ENCODE results near the gene STKLD1. TPM values are rescaled to one million over a fixed set of nuclear protein-coding genes. Genes with fewer than 3 reads are reported as not detected.
"Not testable (repeated sequence)": the region's sequence is repeated elsewhere in the genome, so short reads cannot be mapped to it uniquely, and the experiment has no call there.

The STKLD1 gene
- total RNA-seq, 1 donor from 2014 or later, result not detected

- DNase-seq (ENCODE audit: low read depth), result no peak
- Histone ChIP-seq H3K27me3 (ENCODE audit: control insufficient read depth, insufficient read depth, low read length) (peaks cover 12% of the 10 kb centered on the region), H3K36me3 (ENCODE audit: control insufficient read depth, insufficient read depth, low read length) (no peaks in the 10 kb centered on the region), H3K4me3 (ENCODE audit: low read depth, low read length) (no peak overlapping the region)
- TF ChIP-seq, protein P1, sequence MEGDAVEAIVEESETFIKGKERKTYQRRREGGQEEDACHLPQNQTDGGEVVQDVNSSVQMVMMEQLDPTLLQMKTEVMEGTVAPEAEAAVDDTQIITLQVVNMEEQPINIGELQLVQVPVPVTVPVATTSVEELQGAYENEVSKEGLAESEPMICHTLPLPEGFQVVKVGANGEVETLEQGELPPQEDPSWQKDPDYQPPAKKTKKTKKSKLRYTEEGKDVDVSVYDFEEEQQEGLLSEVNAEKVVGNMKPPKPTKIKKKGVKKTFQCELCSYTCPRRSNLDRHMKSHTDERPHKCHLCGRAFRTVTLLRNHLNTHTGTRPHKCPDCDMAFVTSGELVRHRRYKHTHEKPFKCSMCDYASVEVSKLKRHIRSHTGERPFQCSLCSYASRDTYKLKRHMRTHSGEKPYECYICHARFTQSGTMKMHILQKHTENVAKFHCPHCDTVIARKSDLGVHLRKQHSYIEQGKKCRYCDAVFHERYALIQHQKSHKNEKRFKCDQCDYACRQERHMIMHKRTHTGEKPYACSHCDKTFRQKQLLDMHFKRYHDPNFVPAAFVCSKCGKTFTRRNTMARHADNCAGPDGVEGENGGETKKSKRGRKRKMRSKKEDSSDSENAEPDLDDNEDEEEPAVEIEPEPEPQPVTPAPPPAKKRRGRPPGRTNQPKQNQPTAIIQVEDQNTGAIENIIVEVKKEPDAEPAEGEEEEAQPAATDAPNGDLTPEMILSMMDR (IDR thresholded peaks at IDR 0.05; ENCODE audit: insufficient read depth, low read length, poor library complexity, severe bottlenecking), result no peak
Measured at GRCh38 chr9:133389025-133389557, 12.9 kb downstream of the STKLD1 start.

DNA sequence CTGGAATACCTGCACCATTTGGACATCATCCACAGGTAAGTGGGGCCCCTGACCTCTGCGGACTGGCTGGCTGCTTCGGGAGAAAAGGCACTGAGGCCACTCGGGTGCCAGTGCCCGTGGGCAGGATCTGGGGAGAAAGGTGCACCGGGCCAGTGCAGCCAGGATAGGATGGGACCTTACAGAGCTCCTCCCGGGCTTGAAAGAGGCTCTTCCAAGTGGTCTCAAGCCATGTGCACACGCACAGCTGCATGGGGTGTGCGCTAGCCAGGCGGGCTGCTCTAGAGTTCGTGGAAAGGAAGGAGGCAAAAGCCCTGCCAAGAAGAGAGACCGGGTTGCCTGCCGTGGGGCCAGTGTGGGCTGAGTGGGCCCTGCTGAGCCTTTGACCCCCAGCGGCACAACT, 13.4 kb downstream of the STKLD1 start:
- no peak overlapping the region for H3K4me3 ChIP-seq (ENCODE audit: low read depth, low read length)
- no peak for DNase-seq (ENCODE audit: low read depth)
- H3K36me3 ChIP-seq (ENCODE audit: control insufficient read depth, insufficient read depth, low read length), result no peaks in the 10 kb centered on the region
- TF ChIP-seq, protein P1 (IDR thresholded peaks at IDR 0.05; ENCODE audit: insufficient read depth, low read length, poor library complexity, severe bottlenecking), result no peak
- peaks cover 17% of the 10 kb centered on the region for H3K27me3 ChIP-seq (ENCODE audit: control insufficient read depth, insufficient read depth, low read length)

- no peak overlapping the region for H3K4me3 ChIP-seq (ENCODE audit: low read depth, low read length)
- no peak for DNase-seq (ENCODE audit: low read depth)
- no peaks in the 10 kb centered on the region for H3K36me3 ChIP-seq (ENCODE audit: control insufficient read depth, insufficient read depth, low read length)
- H3K27me3 ChIP-seq (ENCODE audit: control insufficient read depth, insufficient read depth, low read length), result peaks cover 28% of the 10 kb centered on the region
- TF ChIP-seq, protein P1 (IDR thresholded peaks at IDR 0.05; ENCODE audit: insufficient read depth, low read length, poor library complexity, severe bottlenecking), result no peak
Measured at GRCh38 chr9:133390713-133391112, 14.5 kb downstream of the STKLD1 start.

GRCh38 chr9:133391449-133391848, 15.3 kb downstream of the STKLD1 start:
- H3K4me3 ChIP-seq (ENCODE audit: low read depth, low read length), result not testable (repeated sequence)

DNA sequence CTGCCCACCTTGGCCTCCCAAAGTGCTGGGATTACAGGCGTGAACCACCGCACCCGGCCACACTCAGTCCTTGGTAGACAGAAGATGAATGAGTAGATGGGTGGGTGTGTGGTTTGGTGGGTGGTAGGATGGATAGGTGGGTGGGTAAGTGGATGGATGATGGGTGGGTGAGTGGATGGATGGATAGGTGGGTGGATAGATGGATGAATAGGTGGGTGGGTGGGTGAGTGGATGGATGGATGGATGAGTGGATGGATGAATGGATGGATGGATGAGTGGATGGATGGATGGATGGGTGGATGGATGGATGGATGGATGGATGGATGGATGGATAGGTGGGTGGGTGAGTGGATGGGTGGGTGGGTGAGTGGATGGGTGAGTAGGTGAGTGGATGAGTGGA, 16.1 kb downstream of the STKLD1 start:
- H3K27me3 ChIP-seq (ENCODE audit: control insufficient read depth, insufficient read depth, low read length), result peaks cover 38% of the 10 kb centered on the region
- not testable (repeated sequence) for H3K4me3 ChIP-seq (ENCODE audit: low read depth, low read length); DNase-seq (ENCODE audit: low read depth); H3K36me3 ChIP-seq (ENCODE audit: control insufficient read depth, insufficient read depth, low read length)

More at GRCh38 chr9:133391449-133391848, 15.3 kb downstream of the STKLD1 start:
- not testable (repeated sequence) for H3K36me3 ChIP-seq (ENCODE audit: control insufficient read depth, insufficient read depth, low read length); DNase-seq (ENCODE audit: low read depth)
- peaks cover 31% of the 10 kb centered on the region for H3K27me3 ChIP-seq (ENCODE audit: control insufficient read depth, insufficient read depth, low read length)

DNA sequence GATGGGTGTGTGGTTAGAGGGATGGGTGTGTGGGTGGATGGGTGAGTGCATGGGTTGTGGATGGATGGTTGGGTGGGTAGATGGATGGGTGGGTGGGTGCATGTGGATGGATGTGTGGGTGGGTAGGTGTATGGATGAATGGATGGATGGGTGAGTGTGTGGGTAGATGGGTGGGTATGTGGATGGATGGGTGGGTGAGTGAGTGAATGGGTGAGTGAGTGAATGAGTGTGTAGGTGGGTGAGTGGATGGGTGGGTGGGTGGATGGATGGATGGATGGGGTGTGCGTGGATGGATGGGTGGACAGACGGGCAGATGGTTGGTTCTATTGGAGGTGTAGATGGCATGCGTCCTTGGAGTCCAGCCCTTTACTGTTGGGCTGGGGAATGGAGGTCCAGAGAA, 17.2 kb downstream of the STKLD1 start:
- Histone ChIP-seq H3K27me3 (ENCODE audit: control insufficient read depth, insufficient read depth, low read length) (peaks cover 45% of the 10 kb centered on the region), H3K36me3 (ENCODE audit: control insufficient read depth, insufficient read depth, low read length) (no peaks in the 10 kb centered on the region), H3K4me3 (ENCODE audit: low read depth, low read length) (no peak overlapping the region)
- TF ChIP-seq, protein P1 (IDR thresholded peaks at IDR 0.05; ENCODE audit: insufficient read depth, low read length, poor library complexity, severe bottlenecking), result no peak
- no peak for DNase-seq (ENCODE audit: low read depth)

DNA sequence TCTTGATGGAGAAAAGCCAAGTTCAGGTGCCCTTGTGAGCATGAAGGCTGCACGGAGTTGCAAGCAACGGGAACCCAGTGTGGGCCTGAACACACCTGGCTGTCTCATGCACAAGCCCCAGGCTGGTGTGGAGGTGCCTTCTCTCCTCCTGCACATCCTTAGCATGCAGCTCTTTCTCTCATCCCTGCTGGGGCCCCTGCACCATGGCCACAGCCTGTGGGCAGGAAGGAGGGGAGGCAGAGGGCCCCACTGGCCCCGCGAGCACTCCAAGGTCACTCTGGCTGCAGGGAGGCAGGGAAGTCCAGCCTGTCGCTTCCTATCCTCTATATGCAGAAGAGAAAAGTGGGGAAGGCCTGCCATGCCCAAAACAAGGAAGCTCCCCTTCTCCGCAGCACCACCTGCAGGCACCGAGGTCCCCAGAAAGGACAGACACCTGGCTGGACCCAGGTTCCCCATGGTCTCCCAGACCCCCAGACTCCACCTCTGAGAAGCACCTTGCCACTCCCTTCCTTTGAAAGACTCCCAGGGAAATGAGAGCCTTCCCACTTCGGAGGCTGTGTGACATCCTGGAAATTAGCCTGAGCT, 18.6 kb downstream of the STKLD1 start:
- peaks cover 45% of the 10 kb centered on the region for H3K27me3 ChIP-seq (ENCODE audit: control insufficient read depth, insufficient read depth, low read length)
- H3K4me3 ChIP-seq (ENCODE audit: low read depth, low read length), result no peak overlapping the region
- no peak for DNase-seq (ENCODE audit: low read depth)
- no peaks in the 10 kb centered on the region for H3K36me3 ChIP-seq (ENCODE audit: control insufficient read depth, insufficient read depth, low read length)
- TF ChIP-seq, protein P1 (IDR thresholded peaks at IDR 0.05; ENCODE audit: insufficient read depth, low read length, poor library complexity, severe bottlenecking), result no peak

All from kidney epithelial cell (primary cell).